HL-60 (cell line): ENCODE results near the gene RAD18.

Experiments
- DNase-seq, 2 experiments: peaks; one replicate each; pipeline ENCODE4 v3.0.0-alpha.2; 2010 to 2020; ENCODE audit warnings: low read depth in 1 of 2, low spot score in 1 of 2
- H3K27ac ChIP-seq: fragments of 250-450 bp; sonication (Bioruptor Pico); replicated peaks from 2 replicates; pipeline ENCODE4 v1.5.1; 2020; ENCODE audit warnings: mild to moderate bottlenecking, moderate library complexity
- H3K27me3 ChIP-seq: fragments of 250-450 bp; sonication (Bioruptor Pico); 2 replicates; pipeline ENCODE4 v1.5.1; 2021; ENCODE audit warnings: mild to moderate bottlenecking, moderate library complexity; ENCODE audit not compliant: insufficient read depth, poor library complexity, severe bottlenecking
- H3K4me3 ChIP-seq: replicated peaks from 2 replicates; pipeline ENCODE4 v1.5.1; 2011; ENCODE audit warnings: mild to moderate bottlenecking, control low read depth, low read length; ENCODE audit not compliant: insufficient read depth
- GABPA ChIP-seq: IDR thresholded peaks from 2 replicates; pipeline ENCODE4 v1.6.1; 2012; ENCODE audit warnings: low read depth
- POLR2AphosphoS5 ChIP-seq: IDR thresholded peaks from 2 replicates; pipeline ENCODE4 v1.6.1; 2012; ENCODE audit warnings: low read depth
- SPI1 ChIP-seq: IDR thresholded peaks from 2 replicates; pipeline ENCODE4 v1.6.1; 2012; ENCODE audit warnings: low read depth, mild to moderate bottlenecking, borderline replicate concordance
- TF ChIP-seq, protein P1 (sequence below): IDR thresholded peaks from one replicate; pipeline ENCODE4 v1.5.1; 2011; ENCODE audit warnings: low read length, control low read depth, inconsistent platforms; ENCODE audit not compliant: insufficient read depth
- TF ChIP-seq, protein P2 (sequence below): IDR thresholded peaks from 2 replicates; pipeline ENCODE4 v1.6.1; 2012; ENCODE audit warnings: low read depth; ENCODE audit not compliant: insufficient replicate concordance

RAD18 gene

DNA sequence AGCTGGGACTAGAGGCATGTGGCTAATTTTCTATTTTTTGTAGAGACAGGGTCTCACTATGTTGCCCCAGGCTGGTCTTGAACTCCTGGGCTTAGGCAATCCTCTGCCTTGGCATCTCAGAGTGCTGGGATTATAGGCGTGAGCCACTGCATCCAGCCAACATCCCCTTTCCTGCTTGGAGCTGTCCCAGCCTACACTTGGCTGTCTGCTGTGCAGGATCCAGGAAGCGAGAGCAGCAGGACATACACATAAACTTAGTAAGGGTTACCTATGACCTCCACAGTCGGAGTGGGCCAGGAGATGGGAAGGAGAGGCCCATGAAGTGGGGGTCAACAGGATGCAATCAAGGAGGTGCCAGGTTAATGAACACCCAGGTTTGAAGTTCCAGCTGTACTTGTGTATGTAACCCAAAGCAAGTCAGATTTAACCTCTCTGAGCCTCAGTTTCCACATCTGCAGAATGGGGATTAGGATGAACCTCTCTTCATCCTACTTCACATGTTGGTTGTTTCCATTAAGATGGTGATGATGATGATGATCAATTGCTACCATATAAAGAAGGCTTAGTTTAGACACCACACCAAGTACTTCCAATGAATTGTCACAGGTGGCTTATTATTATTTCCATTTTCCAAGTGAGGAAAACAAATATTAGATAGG, 124.4 kb downstream of the RAD18 start:
- no peak for DNase-seq
- H3K4me3 ChIP-seq = no peak overlapping the region
- TF ChIP-seq GABPA = no peak
- no peak for TF ChIP-seq POLR2AphosphoS5
- TF ChIP-seq SPI1 = no peak
- TF ChIP-seq, protein P1, sequence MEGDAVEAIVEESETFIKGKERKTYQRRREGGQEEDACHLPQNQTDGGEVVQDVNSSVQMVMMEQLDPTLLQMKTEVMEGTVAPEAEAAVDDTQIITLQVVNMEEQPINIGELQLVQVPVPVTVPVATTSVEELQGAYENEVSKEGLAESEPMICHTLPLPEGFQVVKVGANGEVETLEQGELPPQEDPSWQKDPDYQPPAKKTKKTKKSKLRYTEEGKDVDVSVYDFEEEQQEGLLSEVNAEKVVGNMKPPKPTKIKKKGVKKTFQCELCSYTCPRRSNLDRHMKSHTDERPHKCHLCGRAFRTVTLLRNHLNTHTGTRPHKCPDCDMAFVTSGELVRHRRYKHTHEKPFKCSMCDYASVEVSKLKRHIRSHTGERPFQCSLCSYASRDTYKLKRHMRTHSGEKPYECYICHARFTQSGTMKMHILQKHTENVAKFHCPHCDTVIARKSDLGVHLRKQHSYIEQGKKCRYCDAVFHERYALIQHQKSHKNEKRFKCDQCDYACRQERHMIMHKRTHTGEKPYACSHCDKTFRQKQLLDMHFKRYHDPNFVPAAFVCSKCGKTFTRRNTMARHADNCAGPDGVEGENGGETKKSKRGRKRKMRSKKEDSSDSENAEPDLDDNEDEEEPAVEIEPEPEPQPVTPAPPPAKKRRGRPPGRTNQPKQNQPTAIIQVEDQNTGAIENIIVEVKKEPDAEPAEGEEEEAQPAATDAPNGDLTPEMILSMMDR = no peak
- TF ChIP-seq, protein P2, sequence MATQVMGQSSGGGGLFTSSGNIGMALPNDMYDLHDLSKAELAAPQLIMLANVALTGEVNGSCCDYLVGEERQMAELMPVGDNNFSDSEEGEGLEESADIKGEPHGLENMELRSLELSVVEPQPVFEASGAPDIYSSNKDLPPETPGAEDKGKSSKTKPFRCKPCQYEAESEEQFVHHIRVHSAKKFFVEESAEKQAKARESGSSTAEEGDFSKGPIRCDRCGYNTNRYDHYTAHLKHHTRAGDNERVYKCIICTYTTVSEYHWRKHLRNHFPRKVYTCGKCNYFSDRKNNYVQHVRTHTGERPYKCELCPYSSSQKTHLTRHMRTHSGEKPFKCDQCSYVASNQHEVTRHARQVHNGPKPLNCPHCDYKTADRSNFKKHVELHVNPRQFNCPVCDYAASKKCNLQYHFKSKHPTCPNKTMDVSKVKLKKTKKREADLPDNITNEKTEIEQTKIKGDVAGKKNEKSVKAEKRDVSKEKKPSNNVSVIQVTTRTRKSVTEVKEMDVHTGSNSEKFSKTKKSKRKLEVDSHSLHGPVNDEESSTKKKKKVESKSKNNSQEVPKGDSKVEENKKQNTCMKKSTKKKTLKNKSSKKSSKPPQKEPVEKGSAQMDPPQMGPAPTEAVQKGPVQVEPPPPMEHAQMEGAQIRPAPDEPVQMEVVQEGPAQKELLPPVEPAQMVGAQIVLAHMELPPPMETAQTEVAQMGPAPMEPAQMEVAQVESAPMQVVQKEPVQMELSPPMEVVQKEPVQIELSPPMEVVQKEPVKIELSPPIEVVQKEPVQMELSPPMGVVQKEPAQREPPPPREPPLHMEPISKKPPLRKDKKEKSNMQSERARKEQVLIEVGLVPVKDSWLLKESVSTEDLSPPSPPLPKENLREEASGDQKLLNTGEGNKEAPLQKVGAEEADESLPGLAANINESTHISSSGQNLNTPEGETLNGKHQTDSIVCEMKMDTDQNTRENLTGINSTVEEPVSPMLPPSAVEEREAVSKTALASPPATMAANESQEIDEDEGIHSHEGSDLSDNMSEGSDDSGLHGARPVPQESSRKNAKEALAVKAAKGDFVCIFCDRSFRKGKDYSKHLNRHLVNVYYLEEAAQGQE = no peak

GRCh38 chr3:8838234-8838633, 125.0 kb downstream of the RAD18 start:
- DNase-seq = no peak
- H3K27ac ChIP-seq = no peak overlapping the region
- no peaks in the 10 kb centered on the region for H3K27me3 ChIP-seq
- no peak overlapping the region for H3K4me3 ChIP-seq
- TF ChIP-seq, protein P2 = no peak
- TF ChIP-seq, protein P1 = no peak
- TF ChIP-seq GABPA = no peak
- TF ChIP-seq POLR2AphosphoS5 = no peak
- no peak for TF ChIP-seq SPI1

More for the DNA sequence above, 124.4 kb downstream of the RAD18 start:
- Histone ChIP-seq H3K27me3 (no peaks in the 10 kb centered on the region), H3K27ac (no peak overlapping the region)

GRCh38 chr3:8837162-8837561, 126.1 kb downstream of the RAD18 start:
- no peaks in the 10 kb centered on the region for H3K27me3 ChIP-seq
- no peak for DNase-seq

More at GRCh38 chr3:8837162-8837561, 126.1 kb downstream of the RAD18 start:
- Histone ChIP-seq H3K27ac (no peak overlapping the region), H3K4me3 (no peak overlapping the region)
- TF ChIP-seq SPI1 (no peak), GABPA (no peak), POLR2AphosphoS5 (no peak)
- TF ChIP-seq, protein P2 = no peak
- TF ChIP-seq, protein P1 = no peak
